MM.1S (cell line): Measurements from ENCODE around the gene TWSG1.
"Not testable (repeated sequence)": the region's sequence is repeated elsewhere in the genome, so short reads cannot be mapped to it uniquely, and the experiment has no call there.

ENCODE experiments used
- DNase-seq: peaks from one replicate; pipeline ENCODE4 v3.0.0-alpha.2; 2015
- H2AFZ ChIP-seq: fragments of 300-600 bp; sonication (generic); 2 replicates; pipeline ENCODE4 v1.6.0; 2016; ENCODE audit warnings: antibody characterized with exemption, low read length
- H3F3A ChIP-seq: fragments of 300-600 bp; sonication (generic); 2 replicates; pipeline ENCODE4 v1.6.1; 2016; ENCODE audit warnings: mild to moderate bottlenecking, antibody characterized with exemption, low read length, moderate library complexity, mixed read lengths; ENCODE audit not compliant: insufficient read depth
- H3K27ac ChIP-seq: fragments of 300-600 bp; sonication (generic); 2 replicates; pipeline ENCODE4 v1.5.1; 2016; ENCODE audit warnings: mild to moderate bottlenecking, low read length
- H3K27me3 ChIP-seq: fragments of 300-600 bp; sonication (generic); replicated peaks from 2 replicates; pipeline ENCODE4 v1.6.0; 2016; ENCODE audit warnings: low read length; ENCODE audit not compliant: insufficient read depth
- H3K36me3 ChIP-seq: fragments of 300-600 bp; sonication (generic); replicated peaks from 2 replicates; pipeline ENCODE4 v1.6.1; 2016; ENCODE audit warnings: mild to moderate bottlenecking, low read length, mixed read lengths; ENCODE audit not compliant: insufficient read depth
- H3K4me1 ChIP-seq: fragments of 300-600 bp; sonication (generic); 2 replicates; pipeline ENCODE4 v1.6.1; 2016; ENCODE audit warnings: low read length, mixed read lengths
- H3K4me2 ChIP-seq: fragments of 300-600 bp; sonication (generic); 2 replicates; pipeline ENCODE4 v1.6.0; 2016; ENCODE audit warnings: low read depth, low read length
- H3K4me3 ChIP-seq: fragments of 300-600 bp; sonication (generic); 2 replicates; pipeline ENCODE4 v1.5.1; 2016; ENCODE audit warnings: low read length, mixed read lengths
- H3K79me2 ChIP-seq: fragments of 300-600 bp; sonication (generic); 2 replicates; pipeline ENCODE4 v1.6.1; 2016; ENCODE audit warnings: mixed run types, low read length, mixed read lengths
- H3K9ac ChIP-seq: fragments of 300-600 bp; sonication (generic); 2 replicates; pipeline ENCODE4 v1.6.1; 2016; ENCODE audit warnings: low read length, mixed read lengths
- H3K9me2 ChIP-seq: fragments of 300-600 bp; sonication (generic); replicated peaks from 2 replicates; pipeline ENCODE4 v1.6.1; 2016; ENCODE audit warnings: mild to moderate bottlenecking, low read length, mixed read lengths; ENCODE audit not compliant: insufficient read depth
- H3K9me3 ChIP-seq: fragments of 300-600 bp; sonication (generic); replicated peaks from 2 replicates; pipeline ENCODE4 v1.6.1; 2016; ENCODE audit warnings: mild to moderate bottlenecking, low read length, mixed read lengths; ENCODE audit not compliant: insufficient read depth
- H4K20me1 ChIP-seq: fragments of 300-600 bp; sonication (generic); 2 replicates; pipeline ENCODE4 v1.6.1; 2016; ENCODE audit warnings: mild to moderate bottlenecking, low read length, moderate library complexity, mixed read lengths; ENCODE audit not compliant: insufficient read depth
- CTCF ChIP-seq: fragments of 300-600 bp; sonication (generic); IDR thresholded peaks from 2 replicates; pipeline ENCODE4 v1.5.1; 2016; ENCODE audit warnings: antibody characterized with exemption, low read length, mixed read lengths
- EZH2 ChIP-seq: fragments of 300-600 bp; sonication (generic); optimal IDR thresholded peaks from 2 replicates; pipeline ENCODE3; 2017; ENCODE audit warnings: low read depth, mild to moderate bottlenecking, antibody characterized with exemption, low read length, mixed read lengths
- EZH2phosphoT487 ChIP-seq: fragments of 300-600 bp; sonication (generic); IDR thresholded peaks from 2 replicates; pipeline ENCODE4 v1.6.1; 2018; ENCODE audit warnings: antibody characterized with exemption, low read length

TWSG1 gene

DNA sequence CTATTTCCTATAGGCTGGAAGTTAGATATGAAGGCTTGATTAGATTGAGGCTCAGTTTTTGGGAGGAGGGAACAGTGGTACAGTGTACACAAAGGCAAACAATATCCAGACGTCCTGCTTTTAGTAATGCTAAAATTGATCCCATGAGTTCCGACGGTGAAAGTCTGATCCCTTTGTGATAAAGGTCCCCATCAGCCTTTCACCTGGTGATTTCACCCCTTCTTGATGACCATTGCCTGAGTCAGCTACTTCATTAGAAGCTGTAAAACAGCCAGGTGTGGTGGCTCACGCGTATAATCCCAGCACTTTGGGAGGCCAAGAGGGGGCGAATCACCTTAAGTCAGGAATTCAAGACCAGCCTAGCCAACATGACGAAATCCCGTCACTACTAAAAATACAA is 29.7 kb downstream of the TWSG1 start:
- H3K27me3 ChIP-seq: no peaks in the 10 kb centered on the region
- H3K9ac ChIP-seq: no peak overlapping the region
- no peaks in the 10 kb centered on the region for H3K9me3 ChIP-seq
- TF ChIP-seq CTCF (no peak), EZH2 (no peak), EZH2phosphoT487 (no peak)
- no peaks in the 10 kb centered on the region; the same call in 1 of the 2 replicates for H3K36me3 ChIP-seq
- DNase-seq: no peak
- H4K20me1 ChIP-seq: no peaks in the 10 kb centered on the region
- no peaks in the 10 kb centered on the region for H3K4me1 ChIP-seq
- no peak overlapping the region for H3K4me2 ChIP-seq
- no peaks in the 10 kb centered on the region for H3F3A ChIP-seq
- no peak overlapping the region for H3K27ac ChIP-seq
- peaks cover under 1% of the 10 kb centered on the region; the same call in 1 of the 2 replicates for H3K79me2 ChIP-seq
- no peaks in the 10 kb centered on the region for H3K9me2 ChIP-seq
- no peak overlapping the region for H3K4me3 ChIP-seq
- H2AFZ ChIP-seq: no peak overlapping the region

GRCh38 chr18:9365406-9365805 is 30.8 kb downstream of the TWSG1 start:
- Histone ChIP-seq H3K4me2 (no peak overlapping the region), H3K4me3 (no peak overlapping the region), H3K79me2 (peaks cover 2% of the 10 kb centered on the region; the same call in 1 of the 2 replicates), H3K36me3 (no peaks in the 10 kb centered on the region; the same call in 1 of the 2 replicates), H3K9me3 (no peaks in the 10 kb centered on the region), H3K27me3 (no peaks in the 10 kb centered on the region), H2AFZ (no peak overlapping the region), H3K4me1 (no peaks in the 10 kb centered on the region), H4K20me1 (no peaks in the 10 kb centered on the region), H3F3A (no peaks in the 10 kb centered on the region), H3K9me2 (no peaks in the 10 kb centered on the region), H3K9ac (no peak overlapping the region), H3K27ac (no peak overlapping the region)
- DNase-seq: no peak
- TF ChIP-seq CTCF (no peak), EZH2phosphoT487 (no peak), EZH2 (no peak)

GRCh38 chr18:9366126-9366714 is 31.6 kb downstream of the TWSG1 start:
- Histone ChIP-seq H3K27ac (no peak overlapping the region), H3K4me1 (no peaks in the 10 kb centered on the region), H3F3A (no peaks in the 10 kb centered on the region), H3K4me3 (no peak overlapping the region), H3K4me2 (no peak overlapping the region), H3K79me2 (peaks cover 3% of the 10 kb centered on the region; the same call in 1 of the 2 replicates), H2AFZ (no peak overlapping the region), H3K36me3 (no peaks in the 10 kb centered on the region; the same call in 1 of the 2 replicates), H3K9me2 (no peaks in the 10 kb centered on the region), H3K9me3 (no peaks in the 10 kb centered on the region), H4K20me1 (no peaks in the 10 kb centered on the region), H3K9ac (no peak overlapping the region), H3K27me3 (no peaks in the 10 kb centered on the region)
- no peak for DNase-seq
- TF ChIP-seq CTCF: no peak
- no peak for TF ChIP-seq EZH2
- no peak for TF ChIP-seq EZH2phosphoT487

GRCh38 chr18:9373254-9373653 is 38.7 kb downstream of the TWSG1 start:
- not testable (repeated sequence) for H4K20me1 ChIP-seq, H3K4me1 ChIP-seq, H3K9me2 ChIP-seq, H3K79me2 ChIP-seq, H2AFZ ChIP-seq, H3K27ac ChIP-seq, H3K9ac ChIP-seq, H3K36me3 ChIP-seq, H3K27me3 ChIP-seq, H3K9me3 ChIP-seq, H3F3A ChIP-seq, H3K4me3 ChIP-seq
- DNase-seq: peak; percentile 56
- peak overlapping the region; percentile 29 for H3K4me2 ChIP-seq
